ENCODE measurements around the gene DHRSX.

GRCh38 chrX:2501559-2502102 is 855 bp upstream of the DHRSX start:
- TF ChIP-seq CSRNP3 (CRISPR knock-in tag; IDR thresholded peaks at IDR 0.05) (no peak), SNAI2 (CRISPR knock-in tag; IDR thresholded peaks at IDR 0.05) (no peak), ZC3H10 (CRISPR knock-in tag; IDR thresholded peaks at IDR 0.05) (no peak), ARNTL (CRISPR knock-in tag; IDR thresholded peaks at IDR 0.05; ENCODE audit: borderline replicate concordance, low read depth) (no peak)
- TF ChIP-seq, protein P1, sequence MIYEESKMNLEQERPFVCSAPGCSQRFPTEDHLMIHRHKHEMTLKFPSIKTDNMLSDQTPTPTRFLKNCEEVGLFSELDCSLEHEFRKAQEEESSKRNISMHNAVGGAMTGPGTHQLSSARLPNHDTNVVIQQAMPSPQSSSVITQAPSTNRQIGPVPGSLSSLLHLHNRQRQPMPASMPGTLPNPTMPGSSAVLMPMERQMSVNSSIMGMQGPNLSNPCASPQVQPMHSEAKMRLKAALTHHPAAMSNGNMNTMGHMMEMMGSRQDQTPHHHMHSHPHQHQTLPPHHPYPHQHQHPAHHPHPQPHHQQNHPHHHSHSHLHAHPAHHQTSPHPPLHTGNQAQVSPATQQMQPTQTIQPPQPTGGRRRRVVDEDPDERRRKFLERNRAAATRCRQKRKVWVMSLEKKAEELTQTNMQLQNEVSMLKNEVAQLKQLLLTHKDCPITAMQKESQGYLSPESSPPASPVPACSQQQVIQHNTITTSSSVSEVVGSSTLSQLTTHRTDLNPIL (CRISPR knock-in tag; IDR thresholded peaks at IDR 0.05; ENCODE audit: low read depth), result no peak

Measured in SK-N-SH treated with all-trans-retinoic acid at 6 μM for 48 hours (cell line).